Peyer's patch (tissue), 4 donors: ENCODE results near the gene SSX2IP. TPM values are rescaled to one million over a fixed set of nuclear protein-coding genes. Genes with fewer than 3 reads are reported as not detected.

Experiments
- DNase-seq, 3 donors: peaks; one replicate each; pipeline ENCODE4 v3.0.0-alpha.2; 2017 to 2019
- H3K27ac ChIP-seq, 4 donors: fragments of 200-600 bp; sonication (generic); one replicate each; pipeline ENCODE4 v1.5.1; 2016 to 2019
- H3K27me3 ChIP-seq, 2 donors: fragments of 200-600 bp; sonication (generic); one replicate each; pipeline ENCODE4 v1.5.1; 2019
- H3K36me3 ChIP-seq, 3 donors: fragments of 200-600 bp; sonication (generic); one replicate each; pipeline ENCODE4 v1.5.1; 2016 to 2019
- H3K4me1 ChIP-seq, 4 donors: fragments of 200-600 bp; sonication (generic); one replicate each; pipeline ENCODE4 v1.5.1; 2016 to 2019
- H3K4me3 ChIP-seq, 4 donors: fragments of 200-600 bp; sonication (generic); 1 replicate in 3 of 4; 2 replicates in 1 of 4; pipeline ENCODE4 v1.5.1; 2016 to 2019; ENCODE audit warnings: mild to moderate bottlenecking in 1 of 4
- H3K9me3 ChIP-seq, 4 donors: fragments of 200-600 bp; sonication (generic); one replicate each; pipeline ENCODE4 v1.5.1; 2016 to 2019; ENCODE audit warnings: mild to moderate bottlenecking in 1 of 4
- CTCF ChIP-seq, 6 experiments: fragments of 450-650 bp in 4 of 6; fragments of 200-600 bp in 2 of 6; sonication (generic) in 1 of 6; IDR thresholded peaks; one replicate each; pipeline ENCODE4 v1.5.1; 2017 to 2019; ENCODE audit warnings: antibody characterized with exemption in 6 of 6, mild to moderate bottlenecking in 3 of 6, moderate library complexity in 1 of 6
- POLR2A ChIP-seq, 2 donors: fragments of 450-650 bp; IDR thresholded peaks; one replicate each; pipeline ENCODE4 v1.5.1; 2017; ENCODE audit warnings: antibody characterized with exemption in 2 of 2, mild to moderate bottlenecking in 2 of 2, moderate library complexity in 2 of 2
- total RNA-seq, 4 donors: library from RNA; depleted of rRNA; stranded (reverse); fragments of >200 nt; gene quantifications; one replicate each; pipeline ENCODE4 v1.1.0, GENCODE V29; 2016

The SSX2IP gene
- total RNA-seq, 4 donors from 2014 or later, result 10.7 to 20.6 (median 11.7) TPM

GRCh38 chr1:84712276-84712874, 22.1 kb upstream of the SSX2IP start:
- Histone ChIP-seq H3K27ac (no peak overlapping the region), H3K4me3 (no peak overlapping the region), H3K4me1 (no peaks in the 10 kb centered on the region), H3K27me3 (no peaks in the 10 kb centered on the region), H3K9me3 (no peaks in the 10 kb centered on the region), H3K36me3 (no peaks in the 10 kb centered on the region)
- DNase-seq, result no peak
- no peak for TF ChIP-seq CTCF (IDR thresholded peaks at IDR 0.05)
- TF ChIP-seq POLR2A (IDR thresholded peaks at IDR 0.05), result no peak

DNA sequence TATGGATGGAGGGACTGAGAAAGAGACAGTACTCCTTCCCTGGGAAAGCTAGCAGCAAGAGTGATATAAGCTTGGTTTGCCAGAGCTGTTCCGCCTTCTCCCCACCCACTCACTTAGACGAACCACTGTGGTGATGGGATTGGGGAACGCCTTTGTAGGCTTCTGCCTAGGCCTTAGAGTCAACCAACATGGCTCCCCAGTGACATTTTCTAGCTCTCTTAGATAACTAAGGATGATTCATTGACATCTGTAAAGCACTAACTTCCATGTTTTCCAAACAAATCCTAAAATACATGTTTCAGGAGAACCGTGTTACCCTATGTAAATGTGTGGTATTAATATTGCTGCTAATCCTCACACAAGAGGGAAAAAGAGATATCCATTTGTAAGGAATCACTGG, 21.6 kb upstream of the SSX2IP start:
- Histone ChIP-seq H3K27me3 (no peaks in the 10 kb centered on the region), H3K36me3 (no peaks in the 10 kb centered on the region), H3K4me3 (no peak overlapping the region), H3K27ac (no peak overlapping the region), H3K4me1 (no peaks in the 10 kb centered on the region), H3K9me3 (no peaks in the 10 kb centered on the region)
- no peak for TF ChIP-seq CTCF (IDR thresholded peaks at IDR 0.05)
- TF ChIP-seq POLR2A (IDR thresholded peaks at IDR 0.05), result no peak
- DNase-seq, result no peak

DNA sequence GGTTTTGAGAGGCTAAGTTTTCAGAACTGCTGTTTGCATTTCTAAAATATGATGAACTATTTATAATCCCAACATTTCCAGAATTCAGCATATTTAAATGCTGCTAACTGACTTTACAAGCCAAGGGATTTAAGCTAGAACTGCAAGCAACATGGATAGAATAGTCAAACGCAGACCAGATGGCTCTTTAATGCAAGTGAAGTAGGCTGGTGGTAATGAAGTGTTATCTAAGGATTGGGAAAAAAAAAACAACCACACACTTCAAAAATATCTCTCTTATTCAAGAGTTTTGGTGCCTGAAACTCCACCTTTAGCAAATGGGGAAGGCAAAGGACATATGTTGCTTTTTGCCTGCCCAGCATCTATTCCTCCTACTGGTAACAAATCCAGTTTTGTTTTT, 20.9 kb upstream of the SSX2IP start:
- H3K4me3 ChIP-seq, result no peak overlapping the region
- H3K9me3 ChIP-seq, result no peaks in the 10 kb centered on the region
- no peak for DNase-seq
- no peaks in the 10 kb centered on the region for H3K27me3 ChIP-seq
- TF ChIP-seq CTCF (IDR thresholded peaks at IDR 0.05), result no peak
- TF ChIP-seq POLR2A (IDR thresholded peaks at IDR 0.05), result no peak
- no peaks in the 10 kb centered on the region for H3K36me3 ChIP-seq
- no peaks in the 10 kb centered on the region for H3K4me1 ChIP-seq
- no peak overlapping the region for H3K27ac ChIP-seq

DNA sequence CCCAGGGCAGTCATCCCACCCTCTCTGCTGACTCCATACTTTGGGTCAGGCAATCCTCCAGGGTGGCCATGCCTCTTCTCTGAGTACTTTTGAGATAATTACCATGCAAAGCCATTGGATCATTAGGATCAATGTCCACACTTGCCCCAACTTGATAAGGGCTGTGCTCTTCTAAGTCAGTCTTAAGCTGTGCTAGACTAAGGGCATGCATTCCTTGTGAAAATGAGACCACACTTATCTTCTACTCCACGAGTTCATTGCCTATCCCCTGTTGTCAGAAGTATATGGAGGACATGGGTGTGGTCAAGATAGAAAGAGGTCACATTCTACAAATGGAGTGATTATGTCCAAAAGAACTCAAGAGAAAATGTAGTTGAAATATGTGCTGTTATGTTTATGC, 18.9 kb upstream of the SSX2IP start:
- DNase-seq, result no peak
- no peaks in the 10 kb centered on the region for H3K27me3 ChIP-seq
- no peaks in the 10 kb centered on the region for H3K36me3 ChIP-seq
- no peaks in the 10 kb centered on the region for H3K9me3 ChIP-seq
- no peak overlapping the region for H3K27ac ChIP-seq
- no peaks in the 10 kb centered on the region for H3K4me1 ChIP-seq
- H3K4me3 ChIP-seq, result no peak overlapping the region
- no peak for TF ChIP-seq CTCF (IDR thresholded peaks at IDR 0.05)
- no peak for TF ChIP-seq POLR2A (IDR thresholded peaks at IDR 0.05)

- Histone ChIP-seq H3K36me3 (no peaks in the 10 kb centered on the region), H3K27ac (no peak overlapping the region), H3K27me3 (no peaks in the 10 kb centered on the region), H3K9me3 (no peaks in the 10 kb centered on the region), H3K4me1 (no peaks in the 10 kb centered on the region), H3K4me3 (no peak overlapping the region)
- TF ChIP-seq CTCF (IDR thresholded peaks at IDR 0.05) (no peak), POLR2A (IDR thresholded peaks at IDR 0.05) (no peak)
- no peak for DNase-seq
Observed at GRCh38 chr1:84708031-84708430, 17.8 kb upstream of the SSX2IP start.

GRCh38 chr1:84705513-84705912, 15.3 kb upstream of the SSX2IP start:
- H3K9me3 ChIP-seq, result no peaks in the 10 kb centered on the region
- no peaks in the 10 kb centered on the region for H3K27me3 ChIP-seq
- no peak overlapping the region for H3K27ac ChIP-seq
- no peak overlapping the region for H3K4me3 ChIP-seq
- H3K36me3 ChIP-seq, result no peaks in the 10 kb centered on the region
- H3K4me1 ChIP-seq, result no peaks in the 10 kb centered on the region
- TF ChIP-seq POLR2A (IDR thresholded peaks at IDR 0.05) (no peak), CTCF (IDR thresholded peaks at IDR 0.05) (no peak)
- DNase-seq, result no peak
